ENCODE measurements around the gene PPM1H. TPM values are rescaled to one million over a fixed set of nuclear protein-coding genes. Genes with fewer than 3 reads are reported as not detected.

Gene PPM1H
- total RNA-seq, 1 donor: 13.4 TPM

DNA sequence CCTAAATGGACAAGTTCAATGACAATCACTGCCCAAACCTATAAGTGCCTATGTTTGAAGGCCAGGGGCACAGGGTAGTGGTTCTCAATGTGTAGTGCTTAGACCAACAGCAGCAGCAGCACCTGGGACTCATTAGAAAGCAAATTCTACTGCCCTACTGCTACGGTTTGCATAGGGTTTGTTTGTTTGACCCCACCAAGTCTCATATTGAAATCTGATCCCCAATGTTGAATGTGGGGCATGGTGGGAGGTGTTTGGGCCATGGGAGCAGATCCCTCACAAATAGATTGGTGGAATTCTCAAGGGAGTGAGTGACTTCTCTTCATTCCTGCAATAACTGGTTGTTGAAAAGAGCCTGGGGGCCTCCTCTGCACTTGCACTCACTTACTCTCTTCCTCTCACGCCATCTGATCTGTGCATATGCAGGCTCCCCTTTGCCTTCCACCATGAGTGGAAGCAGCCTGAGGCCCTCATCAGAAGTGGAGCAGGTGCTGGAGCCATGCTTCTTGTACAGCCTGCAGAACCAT lies 39.5 kb downstream of the PPM1H start:
- Histone ChIP-seq H3K4me3 (ENCODE audit: insufficient read depth, low read length) (no peak overlapping the region), H4K20me1 (ENCODE audit: insufficient read depth, low read length) (no peaks in the 10 kb centered on the region), H3K27me3 (ENCODE audit: insufficient read depth, low read length) (no peaks in the 10 kb centered on the region), H3K27ac (ENCODE audit: low read depth, low read length) (no peak overlapping the region), H3K36me3 (ENCODE audit: insufficient read depth, low read length) (no peaks in the 10 kb centered on the region), H3K79me2 (ENCODE audit: insufficient read depth, low read length) (peaks cover 4% of the 10 kb centered on the region), H2AFZ (ENCODE audit: low read length) (no peak overlapping the region), H3K9me3 (ENCODE audit: low read depth, low read length) (no peaks in the 10 kb centered on the region), H3K4me1 (ENCODE audit: insufficient read depth, low read length) (peaks cover 3% of the 10 kb centered on the region), H3K4me2 (ENCODE audit: insufficient read depth, low read length) (no peak overlapping the region)
- no peak for DNase-seq (ENCODE audit: insufficient read length, low spot score, missing footprints)
- TF ChIP-seq, protein P1, sequence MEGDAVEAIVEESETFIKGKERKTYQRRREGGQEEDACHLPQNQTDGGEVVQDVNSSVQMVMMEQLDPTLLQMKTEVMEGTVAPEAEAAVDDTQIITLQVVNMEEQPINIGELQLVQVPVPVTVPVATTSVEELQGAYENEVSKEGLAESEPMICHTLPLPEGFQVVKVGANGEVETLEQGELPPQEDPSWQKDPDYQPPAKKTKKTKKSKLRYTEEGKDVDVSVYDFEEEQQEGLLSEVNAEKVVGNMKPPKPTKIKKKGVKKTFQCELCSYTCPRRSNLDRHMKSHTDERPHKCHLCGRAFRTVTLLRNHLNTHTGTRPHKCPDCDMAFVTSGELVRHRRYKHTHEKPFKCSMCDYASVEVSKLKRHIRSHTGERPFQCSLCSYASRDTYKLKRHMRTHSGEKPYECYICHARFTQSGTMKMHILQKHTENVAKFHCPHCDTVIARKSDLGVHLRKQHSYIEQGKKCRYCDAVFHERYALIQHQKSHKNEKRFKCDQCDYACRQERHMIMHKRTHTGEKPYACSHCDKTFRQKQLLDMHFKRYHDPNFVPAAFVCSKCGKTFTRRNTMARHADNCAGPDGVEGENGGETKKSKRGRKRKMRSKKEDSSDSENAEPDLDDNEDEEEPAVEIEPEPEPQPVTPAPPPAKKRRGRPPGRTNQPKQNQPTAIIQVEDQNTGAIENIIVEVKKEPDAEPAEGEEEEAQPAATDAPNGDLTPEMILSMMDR (IDR thresholded peaks at IDR 0.05; ENCODE audit: extremely low read depth, low read depth, low read length): no peak

DNA sequence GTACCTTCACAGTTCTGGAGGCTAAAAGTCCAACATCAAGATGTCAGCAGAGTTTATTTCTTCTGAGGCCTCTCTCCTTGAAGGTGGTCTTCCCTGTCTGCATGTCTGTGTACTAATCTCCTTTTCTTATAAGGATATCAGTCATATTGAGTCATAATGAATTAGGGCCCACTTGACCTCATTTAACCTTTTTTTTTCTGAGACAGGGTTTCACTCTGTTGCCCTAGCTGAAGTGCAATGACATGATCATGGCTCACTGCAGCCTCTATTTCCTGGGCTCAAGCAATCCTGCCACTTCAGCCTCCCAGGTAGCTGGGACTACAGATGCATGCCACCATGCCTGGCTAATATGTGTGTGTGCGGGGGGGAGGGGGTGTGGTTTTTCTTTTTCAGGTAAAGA lies 41.7 kb downstream of the PPM1H start:
- H3K79me2 ChIP-seq (ENCODE audit: insufficient read depth, low read length): peaks cover 4% of the 10 kb centered on the region
- no peak for DNase-seq (ENCODE audit: insufficient read length, low spot score, missing footprints)
- no peak overlapping the region for H3K4me3 ChIP-seq (ENCODE audit: insufficient read depth, low read length)
- H2AFZ ChIP-seq (ENCODE audit: low read length): no peak overlapping the region
- H4K20me1 ChIP-seq (ENCODE audit: insufficient read depth, low read length): no peaks in the 10 kb centered on the region
- H3K4me2 ChIP-seq (ENCODE audit: insufficient read depth, low read length): no peak overlapping the region
- TF ChIP-seq, protein P1 (IDR thresholded peaks at IDR 0.05; ENCODE audit: extremely low read depth, low read depth, low read length): no peak
- H3K4me1 ChIP-seq (ENCODE audit: insufficient read depth, low read length): no peaks in the 10 kb centered on the region
- no peak overlapping the region for H3K27ac ChIP-seq (ENCODE audit: low read depth, low read length)
- H3K27me3 ChIP-seq (ENCODE audit: insufficient read depth, low read length): no peaks in the 10 kb centered on the region
- no peaks in the 10 kb centered on the region for H3K9me3 ChIP-seq (ENCODE audit: low read depth, low read length)
- no peaks in the 10 kb centered on the region for H3K36me3 ChIP-seq (ENCODE audit: insufficient read depth, low read length)

DNA sequence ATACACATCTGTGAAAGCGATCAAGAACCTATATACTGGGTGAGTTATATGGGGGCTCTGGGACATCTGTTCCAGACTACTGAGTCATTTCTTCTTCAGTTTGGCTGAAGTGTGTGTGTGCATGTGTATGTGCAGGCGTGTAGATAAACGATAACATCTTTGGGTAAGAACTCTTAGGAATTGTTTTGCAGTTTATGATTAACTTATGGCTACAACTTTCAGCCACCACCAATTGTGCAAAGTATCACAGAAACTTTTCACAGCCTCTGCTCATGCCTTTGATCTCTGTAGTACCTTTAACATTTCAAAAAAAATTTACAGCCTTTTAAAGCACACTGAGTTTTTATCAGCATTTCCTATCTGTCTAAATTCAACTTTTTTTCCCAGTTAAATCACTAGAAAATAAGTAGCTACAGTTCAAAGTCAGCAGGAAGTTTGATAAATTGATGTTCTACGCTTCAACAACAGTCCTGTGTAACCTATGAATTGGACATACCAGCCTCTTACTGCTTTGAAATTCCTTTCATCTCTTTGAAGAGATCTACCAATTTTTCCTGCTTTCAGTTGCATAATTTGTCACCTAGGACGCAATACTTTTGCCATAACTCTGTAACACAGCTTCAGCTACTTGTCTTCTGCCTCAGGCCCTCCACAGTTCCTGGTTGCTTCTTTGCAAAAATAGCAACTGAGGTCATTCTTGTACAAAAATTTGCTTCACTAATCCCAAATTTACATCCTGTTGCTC lies 43.0 kb downstream of the PPM1H start:
- Histone ChIP-seq H3K79me2 (ENCODE audit: insufficient read depth, low read length) (peaks cover 5% of the 10 kb centered on the region), H2AFZ (ENCODE audit: low read length) (no peak overlapping the region), H4K20me1 (ENCODE audit: insufficient read depth, low read length) (no peaks in the 10 kb centered on the region), H3K36me3 (ENCODE audit: insufficient read depth, low read length) (no peaks in the 10 kb centered on the region), H3K4me3 (ENCODE audit: insufficient read depth, low read length) (no peak overlapping the region), H3K27me3 (ENCODE audit: insufficient read depth, low read length) (no peaks in the 10 kb centered on the region), H3K27ac (ENCODE audit: low read depth, low read length) (no peak overlapping the region), H3K4me1 (ENCODE audit: insufficient read depth, low read length) (no peaks in the 10 kb centered on the region), H3K4me2 (ENCODE audit: insufficient read depth, low read length) (no peak overlapping the region), H3K9me3 (ENCODE audit: low read depth, low read length) (no peaks in the 10 kb centered on the region)
- DNase-seq (ENCODE audit: insufficient read length, low spot score, missing footprints): no peak
- TF ChIP-seq, protein P1 (IDR thresholded peaks at IDR 0.05; ENCODE audit: extremely low read depth, low read depth, low read length): no peak

DNA sequence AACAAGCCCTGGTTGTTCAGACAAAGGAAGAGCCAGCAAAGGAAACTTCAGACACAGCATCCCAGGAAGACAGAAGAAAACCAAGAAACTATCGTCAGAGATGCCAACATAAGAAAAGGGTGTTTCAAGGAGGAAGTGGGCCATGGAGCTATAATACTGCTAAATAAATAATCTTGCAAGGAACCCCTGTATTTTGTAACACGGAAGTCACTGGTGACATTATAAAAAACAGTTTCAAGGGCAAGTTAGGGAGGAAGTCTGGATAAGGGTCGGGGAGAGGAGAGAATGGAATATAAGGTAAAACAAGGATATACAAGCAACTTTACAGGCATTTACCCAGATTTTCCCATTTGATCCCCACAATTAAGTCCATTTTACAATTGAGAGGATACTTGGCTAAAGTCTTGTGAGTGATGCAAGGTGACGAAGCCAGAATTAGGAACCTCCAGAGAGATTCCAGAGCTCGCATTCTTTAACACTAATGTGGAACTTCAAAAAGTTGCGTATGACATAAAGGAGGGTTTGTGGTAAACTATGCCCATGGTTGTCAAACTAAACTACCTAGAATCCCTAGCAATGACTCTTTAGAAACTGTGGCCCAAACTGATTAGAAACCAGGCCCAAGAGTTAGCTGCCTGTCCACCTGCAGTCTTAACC lies 46.4 kb downstream of the PPM1H start:
- TF ChIP-seq, protein P1 (IDR thresholded peaks at IDR 0.05; ENCODE audit: extremely low read depth, low read depth, low read length): no peak
- H3K79me2 ChIP-seq (ENCODE audit: insufficient read depth, low read length): peaks cover 2% of the 10 kb centered on the region
- no peaks in the 10 kb centered on the region for H3K36me3 ChIP-seq (ENCODE audit: insufficient read depth, low read length)
- H2AFZ ChIP-seq (ENCODE audit: low read length): no peak overlapping the region
- no peak overlapping the region for H3K4me3 ChIP-seq (ENCODE audit: insufficient read depth, low read length)
- H3K4me2 ChIP-seq (ENCODE audit: insufficient read depth, low read length): no peak overlapping the region
- no peaks in the 10 kb centered on the region for H3K4me1 ChIP-seq (ENCODE audit: insufficient read depth, low read length)
- H3K27ac ChIP-seq (ENCODE audit: low read depth, low read length): no peak overlapping the region
- H3K27me3 ChIP-seq (ENCODE audit: insufficient read depth, low read length): no peaks in the 10 kb centered on the region
- no peaks in the 10 kb centered on the region for H3K9me3 ChIP-seq (ENCODE audit: low read depth, low read length)
- no peak for DNase-seq (ENCODE audit: insufficient read length, low spot score, missing footprints)
- H4K20me1 ChIP-seq (ENCODE audit: insufficient read depth, low read length): no peaks in the 10 kb centered on the region

Measured in osteoblast (primary cell).